Activated CD4-positive, CD25-positive, alpha-beta regulatory T cell treated with anti-CD3 and anti-CD28 coated beads, Interleukin-2, amount 50 U/mL, for 24 hours (primary cell): ENCODE results near the gene SLC22A16.

Source experiments
- ATAC-seq, 2 donors: fragments of 150-1000 bp; cut with Tn5 transposase; one replicate each; pipeline ENCODE4 v1.10.0; 2021; ENCODE audit warnings: mild to moderate bottlenecking in 1 of 2, moderate library complexity in 1 of 2

Gene SLC22A16

DNA sequence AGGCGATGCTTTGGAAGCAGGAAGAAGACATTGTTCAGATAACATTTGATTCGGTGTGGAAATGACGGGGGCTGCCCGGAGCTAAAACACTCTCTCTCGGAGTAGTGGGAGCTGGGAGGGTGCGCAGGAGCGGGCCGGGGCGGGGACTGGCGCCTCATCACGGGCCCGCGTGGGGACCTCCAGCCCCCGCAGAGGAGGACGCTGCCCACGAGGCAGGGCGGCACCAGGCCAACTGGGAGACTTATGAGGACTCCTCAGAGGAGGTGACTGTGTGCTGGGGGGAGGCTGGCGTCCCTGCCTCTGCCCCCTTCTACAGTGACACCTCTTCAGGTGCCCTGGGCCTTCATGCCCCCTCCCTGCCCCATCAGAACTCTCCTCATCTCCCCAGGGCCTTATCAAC lies 76.2 kb downstream of the SLC22A16 start:
- ATAC-seq: no peak

DNA sequence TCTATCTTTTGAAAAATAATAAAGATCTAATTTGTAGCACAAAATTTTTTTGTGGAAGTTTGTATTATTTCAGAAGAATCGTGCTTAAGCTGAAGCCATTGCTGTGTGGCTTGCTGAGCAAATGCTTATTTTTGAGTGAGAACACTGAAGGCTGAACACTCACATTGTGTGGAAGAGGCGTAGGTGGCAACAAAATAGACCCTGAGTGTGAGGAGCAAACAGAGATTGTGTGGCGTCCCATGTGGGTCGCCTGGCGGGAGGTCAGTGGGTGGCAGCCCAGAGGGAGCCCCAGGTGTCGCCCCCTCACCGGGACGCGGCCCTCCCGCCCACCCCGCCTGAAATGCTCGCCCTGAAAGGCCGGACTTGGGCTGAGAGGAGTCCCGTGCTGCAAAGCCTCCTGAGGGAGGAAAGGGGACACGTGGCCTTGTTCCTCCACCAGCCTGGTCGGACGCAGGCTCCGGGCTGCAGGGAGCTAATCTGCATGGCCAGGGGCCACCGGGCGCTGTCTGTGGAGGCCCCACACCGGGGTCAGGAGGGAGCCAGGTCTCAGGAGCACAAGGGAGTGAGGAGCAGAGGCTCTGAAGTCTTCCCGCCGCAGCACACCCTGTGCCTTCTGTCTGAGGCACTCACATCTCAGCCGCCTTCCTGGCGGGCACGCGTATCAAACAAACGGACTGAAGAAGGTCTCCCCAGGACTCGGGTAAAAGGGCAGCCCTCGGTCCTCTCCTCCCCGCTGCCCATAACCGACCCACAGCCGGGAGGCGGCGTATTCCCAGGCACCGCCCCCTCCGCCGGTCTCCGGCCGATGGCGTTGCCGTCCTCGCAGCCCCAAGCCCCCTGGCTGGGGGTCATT lies 77.0 kb downstream of the SLC22A16 start:
- no peak for ATAC-seq

DNA sequence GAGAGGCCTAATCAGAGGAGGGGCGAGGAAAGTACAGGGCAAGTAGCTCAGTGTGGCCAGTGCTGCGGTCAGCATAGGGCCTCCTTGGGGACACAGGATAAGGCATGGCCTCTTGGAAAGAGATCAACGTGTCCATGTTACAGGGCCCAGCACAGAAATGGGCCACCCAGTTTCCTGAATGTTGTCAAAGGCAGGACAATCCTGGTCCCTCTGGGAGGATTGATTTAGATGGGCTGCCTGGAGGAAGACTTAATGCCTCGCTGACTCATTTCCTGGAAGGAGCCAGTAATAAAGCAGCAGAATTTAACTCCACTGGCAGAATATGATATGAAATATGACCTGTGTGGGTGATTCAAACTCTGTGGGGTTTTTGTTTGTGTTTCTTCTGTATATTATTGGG lies 77.6 kb downstream of the SLC22A16 start:
- no peak for ATAC-seq

DNA sequence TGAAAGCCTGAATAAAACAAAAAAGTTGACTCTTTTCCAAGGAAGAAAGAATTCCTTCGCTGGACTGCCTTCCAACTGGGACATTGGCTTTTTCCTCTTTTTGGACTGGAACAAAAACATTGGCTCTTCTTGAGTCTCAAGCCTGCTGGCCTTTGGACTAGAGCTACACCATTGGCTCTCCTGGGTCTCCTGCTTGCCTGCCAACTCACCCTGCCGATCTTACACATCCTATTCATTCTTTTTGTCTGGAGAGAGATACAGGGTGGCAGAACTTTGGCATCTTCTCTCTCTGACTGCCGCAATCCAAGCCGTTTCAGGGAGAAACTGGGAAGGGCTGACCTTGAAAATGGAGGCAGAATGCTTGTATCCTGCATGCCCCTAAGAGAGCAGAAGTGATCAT lies 81.2 kb downstream of the SLC22A16 start:
- no peak for ATAC-seq

DNA sequence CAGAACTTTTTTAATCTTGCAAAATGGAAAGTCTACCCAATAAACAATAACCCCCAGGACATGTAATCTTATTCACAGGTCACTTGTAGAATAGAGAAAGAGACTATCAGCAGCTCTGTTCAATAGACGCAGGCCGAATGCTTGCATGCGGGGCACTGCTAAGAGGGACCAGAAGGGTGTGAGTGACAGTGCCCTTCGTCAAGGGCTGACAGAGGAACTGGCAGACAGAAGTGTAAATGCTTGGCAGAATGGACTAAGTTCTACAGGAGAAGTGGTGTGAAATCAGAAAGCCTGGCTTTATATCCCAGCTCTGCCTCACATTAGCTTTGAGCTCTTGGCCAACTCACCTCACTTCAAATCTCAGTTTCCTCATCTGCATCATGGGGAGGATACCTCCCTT lies 82.0 kb downstream of the SLC22A16 start:
- no peak for ATAC-seq

DNA sequence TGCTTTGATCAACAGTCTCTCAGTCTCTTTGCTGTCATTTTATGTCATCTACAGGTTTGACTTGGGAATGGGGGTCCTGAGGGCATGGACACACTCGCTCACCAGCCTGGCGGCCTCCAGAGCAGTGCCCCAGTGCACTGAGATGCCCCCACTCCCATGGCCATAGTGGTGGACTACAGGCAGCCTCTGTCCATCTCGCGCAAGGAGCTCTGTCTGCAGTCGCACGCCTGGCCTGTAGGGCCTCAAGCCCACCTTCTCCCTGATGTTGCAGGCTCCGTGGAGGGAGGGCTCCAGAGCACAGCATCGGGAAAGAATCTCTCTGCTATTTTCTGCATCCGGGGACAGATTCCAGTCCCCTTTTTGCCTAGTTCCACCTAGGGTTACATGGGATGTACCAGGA lies 83.7 kb downstream of the SLC22A16 start:
- ATAC-seq: no peak

DNA sequence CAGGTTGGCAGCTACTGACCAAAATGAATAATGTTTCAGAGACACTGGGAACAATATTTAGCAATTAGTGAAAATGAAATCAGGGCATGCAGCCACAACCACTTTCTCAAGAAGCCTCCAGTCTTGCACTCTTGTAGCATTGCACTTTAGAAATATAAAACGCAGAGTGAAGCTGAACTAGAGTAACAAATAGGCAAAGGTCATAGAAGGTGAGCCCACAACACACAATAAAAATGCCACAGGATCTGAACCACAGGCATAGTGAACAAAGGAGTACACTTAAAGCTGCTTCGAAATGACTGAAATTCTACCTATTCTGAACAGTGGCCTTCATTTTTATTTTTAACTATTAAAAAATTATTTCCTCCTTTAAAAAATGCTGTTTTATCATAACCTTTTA lies 86.0 kb downstream of the SLC22A16 start:
- ATAC-seq: no peak

DNA sequence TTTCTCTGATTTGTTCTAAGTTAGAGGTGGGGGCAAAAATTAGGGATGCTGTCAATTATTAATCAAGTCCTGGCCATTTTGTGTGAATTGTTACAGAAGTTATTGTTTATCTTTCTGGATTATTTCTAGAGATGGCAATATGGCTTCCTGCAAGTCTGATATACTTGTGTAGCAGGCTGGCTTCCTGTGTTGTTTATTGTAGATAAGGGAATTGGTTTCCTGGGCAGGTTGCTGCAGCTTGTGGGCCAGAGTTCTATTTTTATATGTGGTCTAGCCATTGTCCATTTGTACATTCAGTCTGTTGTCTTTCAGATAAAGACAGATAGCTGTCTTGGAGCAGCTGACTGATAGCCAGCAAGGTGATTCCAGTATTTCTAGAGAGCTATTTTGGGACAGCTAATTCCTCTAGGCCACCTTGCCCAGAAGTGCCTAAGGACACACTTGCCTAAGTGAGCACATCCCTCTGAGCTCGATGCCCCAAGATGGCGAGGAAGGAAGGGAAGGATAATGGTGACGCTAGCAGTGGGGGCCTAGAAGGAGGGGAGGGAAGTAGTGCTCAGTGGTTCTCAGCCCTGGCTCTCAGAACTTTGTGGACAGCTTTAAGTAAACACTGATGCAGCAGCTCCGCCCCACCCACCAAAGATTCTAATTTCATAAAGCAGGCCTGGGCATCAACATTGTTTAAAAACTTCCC lies 86.6 kb downstream of the SLC22A16 start:
- no peak for ATAC-seq

DNA sequence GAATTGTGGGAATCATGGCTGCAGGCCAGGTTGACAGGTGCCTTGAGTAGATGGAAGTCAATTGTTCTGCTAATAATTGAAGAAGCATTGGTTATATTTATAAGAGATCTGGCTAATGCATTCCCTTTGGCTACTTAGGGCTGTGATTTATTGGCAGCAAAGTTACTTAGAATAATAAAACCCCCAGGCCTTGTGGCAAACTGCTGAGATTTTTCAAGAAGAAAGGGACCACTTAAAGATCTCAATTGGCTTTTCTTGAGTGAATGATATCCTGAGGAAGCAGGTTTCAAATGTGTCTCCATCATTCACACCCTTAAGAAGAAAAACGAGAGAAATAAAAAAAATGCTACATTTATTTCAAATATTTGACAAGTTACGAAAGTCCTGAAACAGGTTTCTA lies 88.4 kb downstream of the SLC22A16 start:
- ATAC-seq: no peak

DNA sequence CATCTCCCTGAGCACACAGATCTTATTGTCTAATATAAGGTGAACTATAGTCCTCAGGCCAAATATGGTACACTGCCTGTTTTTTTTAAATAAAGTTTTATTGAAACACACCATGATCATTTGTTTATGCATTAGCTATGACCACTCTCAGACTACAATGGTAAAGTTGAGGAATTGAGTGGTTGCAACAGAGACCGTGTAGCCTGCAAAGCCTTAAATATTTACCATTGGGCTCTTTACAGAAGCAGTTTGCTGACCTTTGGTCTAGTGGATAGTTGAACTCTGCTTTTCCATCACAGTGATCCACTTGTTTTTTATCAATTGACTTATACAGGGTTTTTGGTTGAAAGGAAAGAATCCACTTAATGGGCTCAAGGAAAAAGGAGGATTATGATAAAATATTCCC lies 91.0 kb downstream of the SLC22A16 start:
- no peak for ATAC-seq

DNA sequence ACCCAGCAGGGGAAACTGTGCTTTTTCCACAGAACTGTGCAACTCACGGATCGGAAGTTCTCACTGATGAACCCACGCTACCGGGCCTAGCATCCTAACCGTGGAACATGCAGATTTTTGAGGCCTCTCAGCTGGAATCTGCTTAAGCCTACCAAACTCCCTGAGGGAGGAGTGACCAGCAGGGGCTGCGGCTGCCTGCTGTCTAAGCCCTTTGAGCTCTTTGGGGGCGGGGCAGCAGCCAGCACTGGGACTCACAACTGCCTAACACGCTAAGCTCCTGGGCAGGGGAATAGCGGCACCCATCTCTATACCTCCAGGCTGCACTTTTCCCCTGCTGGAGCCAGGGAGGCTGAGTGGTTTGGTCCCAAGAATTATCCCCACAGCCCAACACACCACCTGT lies 97.9 kb downstream of the SLC22A16 start:
- ATAC-seq: no peak
